ENCODE results near the gene CALD1. TPM values are rescaled to one million over a fixed set of nuclear protein-coding genes. Genes with fewer than 3 reads are reported as not detected.

Gene CALD1
- total RNA-seq, 1 donor from 2014 or later, result 95.4 TPM

DNA sequence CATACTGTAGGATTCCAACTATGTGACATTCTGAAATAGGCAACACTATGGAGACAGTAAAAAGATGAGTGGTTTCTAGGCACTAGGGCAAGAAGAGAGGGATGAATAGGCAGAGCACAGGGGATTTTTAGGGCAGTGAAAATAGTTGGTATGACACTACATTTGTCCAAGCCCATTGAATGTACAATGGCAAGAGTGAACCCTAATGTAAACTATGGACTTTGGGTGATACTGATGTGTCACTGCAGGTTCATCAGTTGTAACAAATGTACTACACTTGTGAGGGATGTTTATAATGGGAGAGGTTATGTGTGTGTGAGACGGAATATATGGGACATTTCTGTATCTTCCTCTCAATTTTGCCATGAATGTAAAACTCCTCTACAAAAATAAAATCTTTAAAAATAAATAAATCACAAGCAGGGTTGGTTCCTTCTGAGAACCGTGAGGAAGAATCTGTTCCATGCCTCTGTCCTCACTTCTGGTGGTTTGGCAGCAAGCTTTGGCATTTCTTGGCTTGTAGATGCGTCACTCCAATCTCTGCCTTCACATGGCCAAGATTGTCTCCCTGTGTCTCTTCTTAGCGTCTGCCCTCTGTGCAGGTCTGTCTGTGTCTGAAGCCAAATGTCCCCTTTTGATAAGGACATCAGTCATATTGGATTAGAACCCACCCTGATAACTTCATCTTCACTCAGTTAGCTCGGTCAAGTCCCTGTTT lies 123.8 kb downstream of the CALD1 start:
- Mint-ChIP-seq H3K4me3 (ENCODE audit: low read depth) (no peak overlapping the region), H3K36me3 (ENCODE audit: insufficient read depth) (no peaks in the 10 kb centered on the region), H3K27me3 (no peaks in the 10 kb centered on the region), H3K9me3 (ENCODE audit: low read depth) (no peaks in the 10 kb centered on the region), H3K4me1 (ENCODE audit: low read depth) (peaks cover 21% of the 10 kb centered on the region), H3K27ac (no peak overlapping the region)
- no peak for DNase-seq (ENCODE audit: low spot score, unreplicated experiment)
- TF ChIP-seq, protein P1, sequence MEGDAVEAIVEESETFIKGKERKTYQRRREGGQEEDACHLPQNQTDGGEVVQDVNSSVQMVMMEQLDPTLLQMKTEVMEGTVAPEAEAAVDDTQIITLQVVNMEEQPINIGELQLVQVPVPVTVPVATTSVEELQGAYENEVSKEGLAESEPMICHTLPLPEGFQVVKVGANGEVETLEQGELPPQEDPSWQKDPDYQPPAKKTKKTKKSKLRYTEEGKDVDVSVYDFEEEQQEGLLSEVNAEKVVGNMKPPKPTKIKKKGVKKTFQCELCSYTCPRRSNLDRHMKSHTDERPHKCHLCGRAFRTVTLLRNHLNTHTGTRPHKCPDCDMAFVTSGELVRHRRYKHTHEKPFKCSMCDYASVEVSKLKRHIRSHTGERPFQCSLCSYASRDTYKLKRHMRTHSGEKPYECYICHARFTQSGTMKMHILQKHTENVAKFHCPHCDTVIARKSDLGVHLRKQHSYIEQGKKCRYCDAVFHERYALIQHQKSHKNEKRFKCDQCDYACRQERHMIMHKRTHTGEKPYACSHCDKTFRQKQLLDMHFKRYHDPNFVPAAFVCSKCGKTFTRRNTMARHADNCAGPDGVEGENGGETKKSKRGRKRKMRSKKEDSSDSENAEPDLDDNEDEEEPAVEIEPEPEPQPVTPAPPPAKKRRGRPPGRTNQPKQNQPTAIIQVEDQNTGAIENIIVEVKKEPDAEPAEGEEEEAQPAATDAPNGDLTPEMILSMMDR (IDR thresholded peaks at IDR 0.05; ENCODE audit: unreplicated experiment), result no peak

DNA sequence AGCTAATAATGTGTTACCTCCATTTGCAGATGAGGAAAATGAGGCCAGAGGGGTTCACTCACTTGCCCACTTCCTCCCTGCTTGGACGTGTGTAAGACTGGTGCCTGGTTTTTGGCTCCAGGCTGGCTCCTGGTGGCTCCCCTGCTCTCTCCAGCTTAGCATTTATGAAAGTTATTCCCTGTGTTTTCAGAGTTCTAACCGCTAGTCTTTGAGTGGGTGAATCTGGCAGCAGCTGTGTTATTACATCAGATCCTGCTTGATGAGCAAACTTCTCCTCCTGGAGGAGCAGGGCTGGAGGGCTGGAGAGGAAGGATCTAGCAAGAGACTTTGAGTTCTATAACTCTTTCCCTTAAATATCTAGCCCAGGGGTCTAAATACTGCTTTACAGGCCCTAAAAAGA lies 125.9 kb downstream of the CALD1 start:
- Mint-ChIP-seq H3K36me3 (ENCODE audit: insufficient read depth) (no peaks in the 10 kb centered on the region), H3K4me3 (ENCODE audit: low read depth) (no peak overlapping the region), H3K4me1 (ENCODE audit: low read depth) (peaks cover 20% of the 10 kb centered on the region), H3K9me3 (ENCODE audit: low read depth) (no peaks in the 10 kb centered on the region), H3K27ac (peak overlapping the region; percentile 68), H3K27me3 (no peaks in the 10 kb centered on the region)
- TF ChIP-seq, protein P1 (IDR thresholded peaks at IDR 0.05; ENCODE audit: unreplicated experiment), result no peak
- no peak for DNase-seq (ENCODE audit: low spot score, unreplicated experiment)

DNA sequence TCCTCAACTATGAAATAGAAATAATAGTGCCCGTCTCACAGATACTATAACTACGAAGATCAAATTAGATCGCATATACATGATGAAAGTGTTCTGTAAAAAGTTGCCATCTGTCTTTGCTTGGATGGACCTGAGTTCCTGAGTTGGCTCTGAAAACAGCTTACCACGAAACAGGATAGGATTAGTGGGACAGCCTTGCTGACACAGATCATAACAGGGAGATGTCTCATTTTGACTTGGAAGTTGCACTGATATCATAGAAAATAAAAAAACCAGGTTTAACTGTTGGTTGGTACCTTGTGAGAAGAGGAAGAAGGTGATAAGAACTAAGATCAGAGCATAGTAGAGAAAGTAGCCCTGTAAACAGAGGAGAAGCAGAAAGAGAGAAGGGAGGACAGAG lies 127.6 kb downstream of the CALD1 start:
- peaks cover 25% of the 10 kb centered on the region for H3K4me1 Mint-ChIP-seq (ENCODE audit: low read depth)
- no peak overlapping the region for H3K4me3 Mint-ChIP-seq (ENCODE audit: low read depth)
- TF ChIP-seq, protein P1 (IDR thresholded peaks at IDR 0.05; ENCODE audit: unreplicated experiment), result no peak
- no peaks in the 10 kb centered on the region for H3K36me3 Mint-ChIP-seq (ENCODE audit: insufficient read depth)
- no peak overlapping the region for H3K27ac Mint-ChIP-seq
- no peaks in the 10 kb centered on the region for H3K9me3 Mint-ChIP-seq (ENCODE audit: low read depth)
- H3K27me3 Mint-ChIP-seq, result no peaks in the 10 kb centered on the region
- no peak for DNase-seq (ENCODE audit: low spot score, unreplicated experiment)

DNA sequence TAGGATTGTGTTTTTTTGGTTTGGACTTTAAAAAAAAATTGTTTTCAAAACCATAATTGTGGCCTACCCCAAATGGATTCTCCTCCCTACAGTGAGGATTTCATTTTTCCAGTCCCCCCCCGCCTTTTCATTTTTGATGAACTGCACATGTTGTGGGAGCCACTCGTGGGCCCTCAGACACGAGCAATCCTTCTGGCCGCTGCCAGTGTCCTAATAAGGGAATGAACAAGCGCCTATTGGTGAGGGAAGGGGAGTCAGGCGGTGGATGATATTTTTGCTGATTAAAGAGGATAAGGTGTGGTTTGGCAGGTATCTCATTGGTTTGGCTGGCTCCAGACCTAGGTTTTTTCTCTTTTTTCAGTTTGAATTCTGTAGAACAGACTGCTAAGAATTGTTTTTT lies 128.2 kb downstream of the CALD1 start:
- Mint-ChIP-seq H3K4me3 (ENCODE audit: low read depth) (no peak overlapping the region), H3K27me3 (no peaks in the 10 kb centered on the region), H3K9me3 (ENCODE audit: low read depth) (no peaks in the 10 kb centered on the region), H3K36me3 (ENCODE audit: insufficient read depth) (peaks cover 2% of the 10 kb centered on the region), H3K27ac (no peak overlapping the region), H3K4me1 (ENCODE audit: low read depth) (peaks cover 27% of the 10 kb centered on the region)
- TF ChIP-seq, protein P1 (IDR thresholded peaks at IDR 0.05; ENCODE audit: unreplicated experiment), result no peak
- no peak for DNase-seq (ENCODE audit: low spot score, unreplicated experiment)

DNA sequence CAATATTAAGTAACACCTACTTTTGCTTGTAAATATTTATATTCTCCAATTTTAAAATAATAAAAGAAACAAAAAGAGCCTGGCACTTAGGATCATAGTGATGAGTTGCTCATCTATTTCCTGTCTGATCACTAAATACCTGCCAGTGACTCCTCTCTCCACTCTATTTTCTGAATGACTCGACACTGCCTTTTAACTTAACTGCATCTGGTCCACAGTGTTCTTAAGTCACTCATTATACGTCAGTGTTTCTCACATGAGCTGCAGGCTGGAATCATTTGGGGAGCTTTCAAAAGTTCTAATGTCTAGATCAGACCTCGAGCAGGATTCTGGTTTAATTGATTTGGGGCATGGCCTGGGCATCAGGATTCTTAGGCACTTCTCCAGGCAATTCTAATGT lies 128.9 kb downstream of the CALD1 start:
- Mint-ChIP-seq H3K27ac (no peak overlapping the region), H3K4me1 (ENCODE audit: low read depth) (peaks cover 27% of the 10 kb centered on the region), H3K27me3 (no peaks in the 10 kb centered on the region)

More for the DNA sequence above, 128.9 kb downstream of the CALD1 start:
- Mint-ChIP-seq H3K36me3 (ENCODE audit: insufficient read depth) (peaks cover 2% of the 10 kb centered on the region), H3K9me3 (ENCODE audit: low read depth) (no peaks in the 10 kb centered on the region), H3K4me3 (ENCODE audit: low read depth) (no peak overlapping the region)
- TF ChIP-seq, protein P1 (IDR thresholded peaks at IDR 0.05; ENCODE audit: unreplicated experiment), result no peak
- no peak for DNase-seq (ENCODE audit: low spot score, unreplicated experiment)

Data from progenitor cell of endocrine pancreas (in vitro differentiated cells).